Jurkat, Clone E6-1 (cell line): Measurements from ENCODE around the gene CDK14.

Experiments used
- DNase-seq: peaks from one replicate; pipeline ENCODE4 v3.0.0-alpha.2; 2011; ENCODE audit warnings: low read depth, low spot score
- H3K4me3 ChIP-seq: 2 replicates; pipeline ENCODE4 v1.5.1; 2011; ENCODE audit warnings: mild to moderate bottlenecking, low read length, control low read depth, moderate library complexity

The CDK14 gene

DNA sequence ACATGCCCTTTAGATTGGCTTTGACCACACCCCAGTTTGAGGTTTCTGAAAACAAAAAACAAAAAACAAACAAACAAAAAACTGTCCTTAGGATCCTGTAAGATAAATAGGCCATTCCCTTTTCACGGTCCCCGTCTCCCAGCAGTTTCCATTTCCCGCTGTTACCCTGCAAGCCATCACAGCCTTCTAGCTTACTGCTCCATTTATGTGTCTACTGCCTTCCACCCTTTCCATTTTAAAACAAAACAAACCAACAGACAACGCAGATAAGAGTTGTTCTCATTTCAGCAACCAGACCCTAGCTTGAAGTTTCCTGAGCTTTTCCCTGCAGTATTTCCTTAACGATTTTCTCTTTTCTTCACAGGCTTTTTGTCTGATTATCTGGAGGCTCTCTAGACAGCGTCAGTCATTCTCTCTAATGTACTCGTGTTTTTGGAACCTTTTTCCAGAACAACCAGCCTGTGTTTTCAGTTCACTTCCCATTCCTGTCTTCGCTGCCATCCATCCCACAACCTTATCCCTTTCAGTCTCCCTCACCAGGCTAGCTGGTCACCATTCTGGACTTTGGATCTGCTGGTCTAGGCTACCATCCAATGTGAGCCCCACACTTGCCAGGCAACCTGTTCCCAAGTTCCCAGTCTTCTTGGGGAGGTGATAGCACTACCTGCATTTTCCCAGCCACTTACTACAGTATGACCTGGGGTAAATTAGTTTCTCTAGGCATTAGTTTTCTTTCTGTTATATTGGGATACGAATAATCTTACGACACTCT, 350.8 kb downstream of the CDK14 start:
- no peak for DNase-seq
- H3K4me3 ChIP-seq, result no peak overlapping the region

DNA sequence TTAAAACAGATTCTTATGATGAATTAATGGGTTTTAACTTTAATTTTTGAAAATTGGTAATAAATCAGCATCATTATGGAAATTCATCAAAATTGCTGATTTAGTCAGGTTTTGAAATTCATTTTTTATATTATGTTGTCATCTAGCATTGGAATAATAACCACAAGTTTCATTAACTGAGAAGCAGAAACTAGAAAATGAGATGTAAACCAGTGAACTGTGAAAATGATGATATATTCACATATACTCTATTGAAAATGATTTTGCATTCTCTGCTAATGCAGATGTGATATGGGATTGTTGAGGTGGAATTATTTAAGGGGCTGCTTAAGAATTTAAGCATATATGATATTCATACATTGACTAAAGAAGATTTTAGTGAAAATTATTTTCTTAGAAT, 352.0 kb downstream of the CDK14 start:
- H3K4me3 ChIP-seq, result no peak overlapping the region

DNA sequence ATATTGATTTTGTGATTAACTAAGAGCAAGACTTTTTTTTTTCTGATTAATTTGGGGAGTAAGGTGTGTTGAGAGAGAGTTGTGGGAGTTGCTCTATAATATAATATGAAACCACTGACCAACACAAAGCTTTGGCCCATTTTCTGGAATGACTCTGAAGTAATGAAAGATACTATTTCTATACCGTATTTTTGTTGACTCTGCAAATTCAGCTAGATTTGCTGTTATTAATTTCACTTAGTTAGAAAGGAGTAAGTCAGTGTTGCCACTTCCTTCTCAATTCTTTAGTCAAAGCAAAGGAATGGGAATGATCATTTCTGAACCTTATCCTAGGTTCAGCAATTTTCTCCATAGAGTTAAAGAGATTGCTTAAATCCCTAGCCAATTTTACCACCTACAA, 355.1 kb downstream of the CDK14 start:
- no peak overlapping the region for H3K4me3 ChIP-seq
- no peak for DNase-seq

More for the DNA sequence above, 352.0 kb downstream of the CDK14 start:
- DNase-seq, result no peak

DNA sequence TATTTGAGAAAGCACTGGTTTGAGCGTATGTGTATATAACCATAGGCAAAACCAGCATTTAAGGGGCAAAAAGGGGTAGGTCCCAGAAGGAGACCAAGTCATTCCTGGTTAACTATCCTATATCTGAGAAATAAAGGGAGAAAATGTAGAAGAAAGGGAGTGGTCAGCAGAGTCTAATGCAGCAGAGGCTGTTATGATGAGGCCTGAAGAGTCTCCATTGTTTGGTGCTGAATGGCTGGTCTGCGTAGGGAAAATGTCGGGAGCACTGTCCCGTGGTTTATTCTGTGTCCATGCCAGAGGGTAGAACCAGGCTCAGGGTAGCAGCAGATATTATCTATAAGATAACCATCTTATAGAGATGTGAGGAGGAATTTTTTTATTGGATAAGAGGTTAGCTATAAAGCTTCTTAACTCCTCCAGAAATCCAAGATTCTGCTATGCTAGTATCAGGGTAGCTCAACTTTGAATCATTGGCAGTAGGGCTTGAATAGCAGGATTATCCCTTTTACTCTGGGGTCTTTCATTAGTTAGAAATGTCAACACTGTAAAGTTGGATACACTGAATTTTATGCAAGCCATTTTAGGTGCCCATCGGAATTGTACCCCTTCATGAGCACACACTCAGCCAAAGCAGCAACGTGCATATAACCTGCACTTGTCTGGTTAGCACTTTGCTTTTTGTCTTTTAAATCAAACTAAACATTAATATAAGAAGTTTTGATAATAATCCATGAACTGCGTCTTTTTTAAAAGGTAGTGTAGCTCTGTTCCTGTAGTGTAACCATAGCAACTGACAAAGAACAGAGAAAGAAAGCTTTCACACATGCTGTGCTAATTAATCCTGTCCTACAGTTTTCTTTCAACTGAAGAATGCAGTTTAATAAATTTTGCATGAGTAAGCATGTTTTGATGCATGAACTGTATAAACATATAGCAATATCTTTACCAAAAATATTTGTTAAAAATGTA, 356.1 kb downstream of the CDK14 start:
- H3K4me3 ChIP-seq, result no peak overlapping the region
- no peak for DNase-seq

GRCh38 chr7:90955641-90956207, 359.6 kb downstream of the CDK14 start:
- no peak overlapping the region for H3K4me3 ChIP-seq
- DNase-seq, result no peak

GRCh38 chr7:90957883-90958282, 361.8 kb downstream of the CDK14 start:
- no peak overlapping the region for H3K4me3 ChIP-seq

DNA sequence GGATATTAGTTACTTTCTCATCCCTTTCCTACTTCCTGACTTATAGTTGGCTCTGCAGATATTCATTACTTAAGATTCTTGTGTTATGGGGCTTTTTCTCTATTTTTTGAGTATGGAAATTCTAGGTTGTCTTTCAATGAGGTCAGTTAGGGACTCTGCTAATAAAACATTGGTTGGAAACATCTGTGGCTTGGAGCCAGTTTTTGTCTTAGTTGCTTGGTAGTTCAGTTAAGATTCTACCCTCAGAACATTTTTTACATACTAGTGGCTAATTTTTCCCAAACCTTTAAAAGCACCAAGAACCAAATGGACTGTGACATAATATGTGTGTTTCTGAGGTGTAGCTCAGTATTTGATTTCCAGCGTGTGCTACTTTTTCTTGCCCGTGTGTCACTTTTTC, 362.5 kb downstream of the CDK14 start:
- no peak for DNase-seq
- no peak overlapping the region for H3K4me3 ChIP-seq

More at GRCh38 chr7:90957883-90958282, 361.8 kb downstream of the CDK14 start:
- DNase-seq, result no peak

DNA sequence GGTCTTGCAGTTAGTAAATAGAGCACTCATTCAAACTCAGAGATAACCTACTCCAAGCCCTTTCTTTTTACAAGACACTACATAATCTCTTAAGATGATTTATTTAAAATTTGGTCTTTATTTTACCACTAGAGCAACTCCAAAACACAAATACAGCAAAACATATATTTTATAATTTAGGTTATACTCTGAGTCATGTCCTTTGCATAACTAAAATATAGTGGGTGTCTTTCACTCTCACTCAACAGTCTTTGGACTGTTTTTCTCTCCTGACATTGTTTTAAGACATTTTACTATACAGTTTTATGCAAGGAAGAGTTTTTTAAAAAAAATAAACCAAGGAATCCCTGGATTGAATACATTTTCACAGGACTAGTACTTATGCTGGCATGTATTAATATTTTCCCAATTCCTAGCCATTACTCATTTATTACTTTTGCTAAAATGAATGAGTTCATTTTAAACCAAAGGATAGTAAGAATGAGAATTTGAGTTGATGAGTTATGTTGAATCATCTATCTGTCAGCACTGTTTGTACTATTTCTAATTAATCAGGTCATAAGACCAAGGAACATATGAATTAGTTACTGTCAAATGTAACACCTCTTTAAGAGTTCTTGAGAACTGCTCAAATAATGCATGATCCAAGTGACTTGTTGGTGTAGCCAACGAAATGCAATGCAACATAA, 365.1 kb downstream of the CDK14 start:
- no peak for DNase-seq
- no peak overlapping the region for H3K4me3 ChIP-seq

GRCh38 chr7:90965211-90965610, 369.1 kb downstream of the CDK14 start:
- no peak for DNase-seq
- no peak overlapping the region for H3K4me3 ChIP-seq

DNA sequence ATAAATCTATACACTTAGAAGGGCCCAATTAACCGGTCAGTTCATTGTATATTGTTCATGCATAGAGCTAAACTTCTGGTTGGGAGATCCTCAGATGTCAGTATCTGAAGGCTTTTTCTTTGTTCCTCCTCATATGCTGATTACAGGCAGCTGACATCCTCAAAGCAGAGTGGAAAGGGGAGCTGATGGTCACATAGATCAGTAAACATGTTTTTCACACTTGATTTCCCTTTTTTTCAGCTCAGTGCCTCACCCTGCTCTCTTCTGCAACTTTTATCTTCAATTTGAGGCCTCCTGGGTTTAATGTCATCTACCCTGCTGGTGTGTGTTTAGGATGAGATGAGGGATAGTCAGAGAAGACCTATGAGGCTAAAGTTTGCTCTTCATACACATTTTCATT, 370.2 kb downstream of the CDK14 start:
- H3K4me3 ChIP-seq, result no peak overlapping the region
- no peak for DNase-seq

DNA sequence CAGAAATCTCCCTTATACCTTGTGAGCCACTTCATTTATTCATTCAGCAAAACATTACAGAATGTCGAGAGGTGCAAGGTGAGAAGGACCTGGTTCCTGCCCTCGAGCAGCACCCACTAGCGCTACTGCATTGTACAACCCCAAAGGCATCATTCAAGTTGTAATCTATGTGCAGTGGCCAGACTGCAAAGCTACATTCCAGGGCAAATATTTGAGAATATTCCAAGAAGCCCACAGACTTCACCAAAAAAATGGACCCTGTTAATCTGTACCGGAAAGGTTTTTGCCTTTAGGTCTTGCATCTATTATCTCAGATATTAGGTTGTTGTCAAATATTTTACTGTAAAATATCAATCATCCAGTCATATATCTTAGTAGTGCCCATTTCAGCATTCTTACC, 372.8 kb downstream of the CDK14 start:
- DNase-seq, result no peak
- H3K4me3 ChIP-seq, result no peak overlapping the region

DNA sequence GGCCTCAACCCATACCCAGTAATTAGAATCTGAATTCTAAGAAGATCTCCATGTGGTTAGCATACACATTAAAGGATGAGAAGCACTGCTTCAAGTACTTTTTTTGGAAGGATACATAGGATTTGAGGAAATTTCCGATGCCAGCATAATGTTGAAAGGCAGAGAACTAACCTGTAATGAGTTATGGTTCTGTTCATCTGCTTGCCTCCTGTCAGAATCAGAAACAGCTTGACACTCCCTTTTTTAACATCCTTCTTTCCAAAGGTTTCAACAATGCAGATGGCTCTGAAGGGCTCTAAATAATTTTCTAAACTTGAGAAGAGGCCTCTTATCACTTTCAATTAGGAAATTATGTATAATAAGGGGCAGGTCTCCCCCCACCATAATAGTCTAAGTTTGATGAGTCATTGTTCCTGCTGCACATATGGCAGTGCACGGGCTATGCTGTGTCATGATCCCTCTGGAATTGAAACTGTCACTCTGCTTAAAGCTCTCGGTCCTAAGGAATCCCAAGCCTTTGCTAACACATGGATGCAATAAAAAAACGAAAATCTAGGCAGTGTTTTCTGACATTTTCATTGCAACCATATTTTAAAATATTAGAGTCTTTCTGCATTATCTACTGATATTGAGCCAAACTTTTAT, 376.9 kb downstream of the CDK14 start:
- no peak overlapping the region for H3K4me3 ChIP-seq
- DNase-seq, result no peak

DNA sequence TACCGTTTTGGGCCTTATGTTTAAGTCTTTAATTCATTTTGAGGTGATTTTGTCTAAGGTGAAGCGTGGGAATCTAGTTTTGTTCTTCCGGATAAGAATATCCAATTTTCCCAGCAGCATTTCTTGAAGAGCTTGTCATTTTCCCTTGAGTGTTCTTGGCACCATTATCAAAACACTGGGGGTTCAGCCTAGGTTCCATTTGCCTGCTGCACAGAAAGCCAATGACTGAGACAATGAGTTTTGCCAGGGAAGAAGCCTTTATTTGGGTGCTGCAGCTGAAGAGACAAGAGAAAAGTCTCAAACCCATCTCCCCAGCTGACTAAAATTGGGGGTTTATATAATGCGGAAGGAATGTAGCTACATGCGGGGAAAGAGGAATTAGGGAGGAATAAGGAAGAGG, 380.9 kb downstream of the CDK14 start:
- H3K4me3 ChIP-seq, result no peak overlapping the region
- DNase-seq, result no peak

DNA sequence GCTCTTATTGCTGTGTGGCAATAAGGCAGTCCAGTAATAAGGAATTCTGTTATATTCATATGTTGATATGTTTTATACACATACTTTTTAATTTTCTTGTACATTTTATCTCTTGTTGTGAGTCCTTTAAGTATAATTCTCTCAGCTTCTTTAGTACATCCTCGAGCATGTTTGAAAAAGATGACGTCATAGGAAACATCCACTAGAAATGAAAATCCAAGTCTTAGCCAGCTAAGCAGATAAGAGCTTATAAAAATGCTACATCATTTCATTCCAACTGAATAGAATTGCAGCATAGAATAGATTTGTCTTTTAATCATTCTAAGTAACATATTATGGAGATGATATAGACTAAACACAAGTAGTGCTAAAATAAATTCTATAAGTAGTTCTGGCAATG, 384.4 kb downstream of the CDK14 start:
- no peak for DNase-seq

GRCh38 chr7:90982228-90982627, 386.1 kb downstream of the CDK14 start:
- no peak for DNase-seq
- H3K4me3 ChIP-seq, result no peak overlapping the region

More for the DNA sequence above, 384.4 kb downstream of the CDK14 start:
- H3K4me3 ChIP-seq, result no peak overlapping the region

DNA sequence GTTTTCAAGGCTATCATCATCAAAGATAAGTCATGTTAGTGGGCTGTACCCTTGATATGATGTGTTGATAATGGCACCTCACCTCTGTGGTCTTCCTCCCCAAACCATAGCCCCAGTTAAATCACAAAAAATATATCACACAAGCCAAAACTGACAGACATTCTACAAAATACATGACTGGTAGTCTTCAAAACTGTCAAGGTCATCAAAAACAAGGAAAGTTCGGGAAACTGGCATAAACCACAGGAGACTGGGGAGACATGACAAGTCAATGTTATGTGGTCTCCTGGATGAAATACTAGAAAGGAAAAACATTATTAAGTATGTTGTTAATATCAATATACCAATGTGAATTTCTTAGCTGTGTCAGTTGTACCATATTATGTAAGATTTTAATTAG, 388.6 kb downstream of the CDK14 start:
- H3K4me3 ChIP-seq, result no peak overlapping the region
- DNase-seq, result no peak

DNA sequence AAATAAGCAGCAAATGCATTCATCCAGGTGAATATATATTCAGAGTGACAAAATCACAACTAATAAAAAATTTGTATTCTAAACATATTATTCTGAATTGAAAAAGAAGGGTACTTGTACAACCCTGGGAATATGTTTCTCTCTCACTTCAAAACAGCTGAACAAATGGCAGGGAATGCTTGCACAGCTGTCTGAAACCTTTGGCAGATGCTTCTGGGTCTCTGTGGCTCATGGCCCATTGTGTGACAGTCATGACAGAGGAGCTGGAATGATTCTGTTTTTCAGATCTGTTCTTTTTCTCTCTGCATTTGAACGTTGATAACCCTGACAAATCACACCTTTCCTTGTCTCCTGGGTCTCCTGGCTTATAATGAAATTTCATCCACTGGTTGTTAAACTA, 392.4 kb downstream of the CDK14 start:
- no peak for DNase-seq
- no peak overlapping the region for H3K4me3 ChIP-seq

GRCh38 chr7:90988996-90989765, 393.1 kb downstream of the CDK14 start:
- no peak for DNase-seq
- no peak overlapping the region for H3K4me3 ChIP-seq
